ENCODE data around the gene POLR3C.

DNA sequence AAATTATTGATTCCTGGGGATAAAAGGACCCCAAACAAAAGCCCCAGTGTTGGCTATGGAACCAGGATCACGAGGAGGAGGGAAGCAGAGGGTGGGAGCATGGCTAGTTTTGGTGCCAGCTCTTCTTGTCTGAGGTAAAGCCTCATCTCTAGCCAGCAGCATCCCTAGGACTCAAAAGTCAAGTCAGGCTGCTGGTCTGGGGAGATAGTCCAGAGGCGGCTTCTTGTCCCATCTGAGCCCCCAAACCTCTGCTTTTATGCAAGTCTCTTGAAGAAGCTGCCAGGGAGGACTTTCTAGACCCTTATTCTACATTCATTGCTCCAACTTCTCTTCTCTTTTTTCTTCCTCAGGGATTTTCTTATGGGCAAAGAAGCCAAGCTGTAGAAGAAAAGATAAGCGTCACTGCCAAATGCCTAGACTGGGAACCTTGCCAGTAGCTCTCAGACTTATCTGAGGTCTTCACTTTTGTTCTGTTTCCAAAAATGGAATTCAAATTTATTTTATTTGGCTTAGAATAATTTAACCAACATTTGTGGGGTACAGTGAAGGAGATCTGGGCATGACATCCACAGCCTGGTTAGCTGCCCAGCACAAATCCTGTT, 68.6 kb downstream of the POLR3C start:
- TF ChIP-seq, protein P1, sequence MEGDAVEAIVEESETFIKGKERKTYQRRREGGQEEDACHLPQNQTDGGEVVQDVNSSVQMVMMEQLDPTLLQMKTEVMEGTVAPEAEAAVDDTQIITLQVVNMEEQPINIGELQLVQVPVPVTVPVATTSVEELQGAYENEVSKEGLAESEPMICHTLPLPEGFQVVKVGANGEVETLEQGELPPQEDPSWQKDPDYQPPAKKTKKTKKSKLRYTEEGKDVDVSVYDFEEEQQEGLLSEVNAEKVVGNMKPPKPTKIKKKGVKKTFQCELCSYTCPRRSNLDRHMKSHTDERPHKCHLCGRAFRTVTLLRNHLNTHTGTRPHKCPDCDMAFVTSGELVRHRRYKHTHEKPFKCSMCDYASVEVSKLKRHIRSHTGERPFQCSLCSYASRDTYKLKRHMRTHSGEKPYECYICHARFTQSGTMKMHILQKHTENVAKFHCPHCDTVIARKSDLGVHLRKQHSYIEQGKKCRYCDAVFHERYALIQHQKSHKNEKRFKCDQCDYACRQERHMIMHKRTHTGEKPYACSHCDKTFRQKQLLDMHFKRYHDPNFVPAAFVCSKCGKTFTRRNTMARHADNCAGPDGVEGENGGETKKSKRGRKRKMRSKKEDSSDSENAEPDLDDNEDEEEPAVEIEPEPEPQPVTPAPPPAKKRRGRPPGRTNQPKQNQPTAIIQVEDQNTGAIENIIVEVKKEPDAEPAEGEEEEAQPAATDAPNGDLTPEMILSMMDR (conservative IDR thresholded peaks at IDR 0.05; ENCODE audit: low read length), result no peak
- TF ChIP-seq EZH2phosphoT487 (IDR thresholded peaks at IDR 0.05; ENCODE audit: borderline replicate concordance, low read depth, low read length), result no peak
